ENCODE measurements around the gene ARHGEF7.

DNA sequence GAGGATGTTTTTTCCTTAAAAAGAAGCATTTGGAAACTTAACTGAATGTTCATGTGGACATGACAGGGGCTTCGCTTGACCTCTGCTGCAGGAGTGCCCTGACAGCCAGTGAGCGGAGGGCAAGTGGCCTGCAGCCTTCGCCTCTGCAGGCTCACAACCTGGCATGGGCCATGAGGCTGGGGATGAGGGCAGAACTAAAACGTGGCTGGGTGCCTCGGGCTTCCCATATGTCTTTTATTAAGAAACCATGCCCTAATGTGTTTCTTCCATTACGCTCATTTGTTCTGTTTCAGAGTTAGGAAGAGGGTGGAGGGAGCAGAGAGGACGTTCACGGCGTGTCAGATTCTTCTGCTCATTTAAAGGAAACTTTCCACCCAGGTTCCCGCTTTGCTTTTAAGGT, 2.9 kb downstream of the ARHGEF7 start:
- TF ChIP-seq CTCF (IDR thresholded peaks at IDR 0.05) (no peak), POLR2A (IDR thresholded peaks at IDR 0.05) (no peak)

Measured in lower leg skin (tissue), 3 donors.